GM21528 (cell line): ENCODE measurements around the gene UPF2.
"Not testable (repeated sequence)": the region's sequence is repeated elsewhere in the genome, so short reads cannot be mapped to it uniquely, and the experiment has no call there.

Source experiments
- ATAC-seq: cut with Tn5 transposase; IDR thresholded peaks from one replicate; pipeline ENCODE4 v1.9.1; 2021; ENCODE audit warnings: mild to moderate bottlenecking, moderate library complexity; ENCODE audit not compliant: unreplicated experiment, low FRiP score

UPF2 gene

GRCh38 chr10:12045596-12045995 is 3.0 kb upstream of the UPF2 start:
- ATAC-seq, result no peak

- ATAC-seq, result peak; percentile 4
Observed at GRCh38 chr10:12042409-12042796, 206 bp downstream of the UPF2 start.

- no peak for ATAC-seq
Observed at GRCh38 chr10:12041766-12042408, 722 bp downstream of the UPF2 start.

- ATAC-seq, result no peak
Observed at GRCh38 chr10:12036073-12036655, 6.4 kb downstream of the UPF2 start.

- no peak for ATAC-seq
Observed at GRCh38 chr10:12031404-12031803, 11.2 kb downstream of the UPF2 start.

- ATAC-seq, result peak; percentile 82
Observed at GRCh38 chr10:12027539-12027938, 15.1 kb downstream of the UPF2 start.

- no peak for ATAC-seq
Observed at GRCh38 chr10:12025591-12025990, 17.0 kb downstream of the UPF2 start.

- no peak for ATAC-seq
Observed at GRCh38 chr10:12022580-12023257, 19.9 kb downstream of the UPF2 start.

GRCh38 chr10:12020574-12020973 is 22.0 kb downstream of the UPF2 start:
- no peak for ATAC-seq

GRCh38 chr10:12019283-12019971 is 23.2 kb downstream of the UPF2 start:
- ATAC-seq, result no peak

- no peak for ATAC-seq
Observed at GRCh38 chr10:12018438-12019282, 23.9 kb downstream of the UPF2 start.

- no peak for ATAC-seq
Observed at GRCh38 chr10:12013926-12014325, 28.7 kb downstream of the UPF2 start.

- ATAC-seq, result not testable (repeated sequence)
Observed at GRCh38 chr10:12013391-12013790, 29.2 kb downstream of the UPF2 start.

- ATAC-seq, result no peak
Observed at GRCh38 chr10:12010353-12010752, 32.3 kb downstream of the UPF2 start.

- ATAC-seq, result not testable (repeated sequence)
Observed at GRCh38 chr10:12008842-12009241, 33.8 kb downstream of the UPF2 start.

GRCh38 chr10:12006671-12007070 is 35.9 kb downstream of the UPF2 start:
- no peak for ATAC-seq

- ATAC-seq, result no peak
Observed at GRCh38 chr10:11993834-11994468, 48.7 kb downstream of the UPF2 start.

- ATAC-seq, result no peak
Observed at GRCh38 chr10:11988924-11989323, 53.7 kb downstream of the UPF2 start.

GRCh38 chr10:11986593-11987216 is 55.9 kb downstream of the UPF2 start:
- ATAC-seq, result no peak

- no peak for ATAC-seq
Observed at GRCh38 chr10:11982253-11982652, 60.4 kb downstream of the UPF2 start.
